GM21528 (cell line): ENCODE results near the gene KHDRBS1.
"Not testable (repeated sequence)": the region's sequence is repeated elsewhere in the genome, so short reads cannot be mapped to it uniquely, and the experiment has no call there.

ENCODE experiments used
- ATAC-seq: cut with Tn5 transposase; IDR thresholded peaks from one replicate; pipeline ENCODE4 v1.9.1; 2021; ENCODE audit warnings: mild to moderate bottlenecking, moderate library complexity; ENCODE audit not compliant: unreplicated experiment, low FRiP score

The KHDRBS1 gene

GRCh38 chr1:32062867-32063230, 49.2 kb downstream of the KHDRBS1 start:
- no peak for ATAC-seq

- ATAC-seq, result no peak
Measured at GRCh38 chr1:32063261-32063681, 49.6 kb downstream of the KHDRBS1 start.

- ATAC-seq, result not testable (repeated sequence)
Measured at GRCh38 chr1:32065613-32066488, 52.2 kb downstream of the KHDRBS1 start.

GRCh38 chr1:32066489-32066873, 52.8 kb downstream of the KHDRBS1 start:
- ATAC-seq, result no peak

- ATAC-seq, result no peak
Measured at GRCh38 chr1:32068957-32069588, 55.4 kb downstream of the KHDRBS1 start.

GRCh38 chr1:32071758-32072621, 58.3 kb downstream of the KHDRBS1 start:
- ATAC-seq, result no peak

GRCh38 chr1:32072622-32073298, 59.1 kb downstream of the KHDRBS1 start, which contains the start of gene TMEM39B:
Gene TMEM39B, plus strand, starts transcription at chr1:32072939. Its CDS starts 109 bp downstream, at chr1:32073048.
- ATAC-seq, result peak; percentile 85

- peak; percentile 15 for ATAC-seq
Measured at GRCh38 chr1:32073299-32074229, 59.9 kb downstream of the KHDRBS1 start.

GRCh38 chr1:32074841-32075240, 61.2 kb downstream of the KHDRBS1 start:
- no peak for ATAC-seq

GRCh38 chr1:32077451-32077850, 63.8 kb downstream of the KHDRBS1 start:
- no peak for ATAC-seq

- ATAC-seq, result no peak
Measured at GRCh38 chr1:32082022-32082421, 68.4 kb downstream of the KHDRBS1 start.

- ATAC-seq, result not testable (repeated sequence)
Measured at GRCh38 chr1:32086381-32086780, 72.7 kb downstream of the KHDRBS1 start.

GRCh38 chr1:32091176-32091575, 77.5 kb downstream of the KHDRBS1 start:
- ATAC-seq, result no peak

- ATAC-seq, result no peak
Measured at GRCh38 chr1:32091591-32091990, 77.9 kb downstream of the KHDRBS1 start.
